Sigmoid colon (tissue), 4 donors: ENCODE data around the gene MAGEA4.

Experiments
- EP300 ChIP-seq, 4 donors: sonication (generic); formaldehyde crosslinking; IDR thresholded peaks; one replicate each; pipeline ENCODE4 v1.6.1; 2017; ENCODE audit warnings: antibody characterized with exemption in 4 of 4
- POLR2A ChIP-seq, 2 donors: fragments of 450-650 bp; IDR thresholded peaks; one replicate each; pipeline ENCODE4 v1.6.1; 2016; ENCODE audit warnings: antibody characterized with exemption in 2 of 2, mild to moderate bottlenecking in 2 of 2, moderate library complexity in 2 of 2
- POLR2AphosphoS5 ChIP-seq, 4 donors: sonication (generic); formaldehyde crosslinking; IDR thresholded peaks; one replicate each; pipeline ENCODE4 v1.6.1; 2017; ENCODE audit warnings: antibody characterized with exemption in 4 of 4
- TF ChIP-seq, protein P1 (sequence below), 4 experiments: fragments of 450-650 bp in 3 of 4; fragments of 200-600 bp in 1 of 4; IDR thresholded peaks; one replicate each; pipeline ENCODE4 v1.5.1; 2016 to 2019; ENCODE audit warnings: antibody characterized with exemption in 4 of 4, mild to moderate bottlenecking in 3 of 4, moderate library complexity in 2 of 4

DNA sequence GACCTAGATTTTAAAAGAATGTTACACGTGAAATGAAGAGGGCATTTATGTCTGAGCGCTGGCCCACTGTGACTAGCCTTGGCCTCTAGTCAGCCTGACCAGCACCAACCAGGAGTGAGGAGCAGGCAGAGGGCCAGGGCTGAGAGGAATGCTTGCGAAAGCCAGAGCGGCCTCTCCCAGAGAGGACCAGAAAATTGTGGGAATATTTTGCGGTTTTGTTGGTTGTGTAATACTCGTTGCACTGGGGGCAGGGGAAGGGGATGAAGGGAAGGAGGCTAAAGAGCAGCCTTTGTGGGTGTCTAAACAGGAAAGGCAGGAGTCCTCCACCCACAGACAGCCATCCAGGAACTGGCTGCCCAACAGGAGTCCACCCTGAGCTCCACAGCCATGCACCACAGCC, 58.0 kb downstream of the MAGEA4 start:
- TF ChIP-seq EP300 (IDR thresholded peaks at IDR 0.05): no peak
- no peak for TF ChIP-seq POLR2A (IDR thresholded peaks at IDR 0.05)
- TF ChIP-seq, protein P1, sequence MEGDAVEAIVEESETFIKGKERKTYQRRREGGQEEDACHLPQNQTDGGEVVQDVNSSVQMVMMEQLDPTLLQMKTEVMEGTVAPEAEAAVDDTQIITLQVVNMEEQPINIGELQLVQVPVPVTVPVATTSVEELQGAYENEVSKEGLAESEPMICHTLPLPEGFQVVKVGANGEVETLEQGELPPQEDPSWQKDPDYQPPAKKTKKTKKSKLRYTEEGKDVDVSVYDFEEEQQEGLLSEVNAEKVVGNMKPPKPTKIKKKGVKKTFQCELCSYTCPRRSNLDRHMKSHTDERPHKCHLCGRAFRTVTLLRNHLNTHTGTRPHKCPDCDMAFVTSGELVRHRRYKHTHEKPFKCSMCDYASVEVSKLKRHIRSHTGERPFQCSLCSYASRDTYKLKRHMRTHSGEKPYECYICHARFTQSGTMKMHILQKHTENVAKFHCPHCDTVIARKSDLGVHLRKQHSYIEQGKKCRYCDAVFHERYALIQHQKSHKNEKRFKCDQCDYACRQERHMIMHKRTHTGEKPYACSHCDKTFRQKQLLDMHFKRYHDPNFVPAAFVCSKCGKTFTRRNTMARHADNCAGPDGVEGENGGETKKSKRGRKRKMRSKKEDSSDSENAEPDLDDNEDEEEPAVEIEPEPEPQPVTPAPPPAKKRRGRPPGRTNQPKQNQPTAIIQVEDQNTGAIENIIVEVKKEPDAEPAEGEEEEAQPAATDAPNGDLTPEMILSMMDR (IDR thresholded peaks at IDR 0.05): no peak
- TF ChIP-seq POLR2AphosphoS5 (IDR thresholded peaks at IDR 0.05): no peak
